ENCODE measurements around the gene EIF5B.

The EIF5B gene

GRCh38 chr2:99373144-99373543 lies 36.0 kb downstream of the EIF5B start:
- DNase-seq (ENCODE audit: low read depth), result no peak

DNA sequence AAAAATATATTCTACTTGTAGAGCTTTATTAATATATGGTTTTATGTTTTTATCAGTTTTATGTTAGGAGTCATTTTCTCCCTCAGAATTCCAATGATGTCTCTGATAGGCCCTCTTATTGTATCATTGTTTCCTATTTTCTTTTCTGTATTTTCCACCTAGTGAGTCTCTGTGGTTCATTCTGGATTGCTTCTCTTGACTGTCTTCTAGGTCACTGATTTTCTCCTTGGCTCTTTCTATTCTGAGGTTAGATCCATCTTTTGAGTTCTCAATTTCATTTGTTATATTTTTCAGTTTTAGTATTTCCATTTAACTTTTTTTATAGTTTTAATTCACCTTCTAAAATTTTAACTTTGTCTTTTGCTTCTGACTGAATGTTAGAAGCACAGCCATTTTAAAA lies 37.6 kb downstream of the EIF5B start:
- DNase-seq (ENCODE audit: low read depth), result no peak

DNA sequence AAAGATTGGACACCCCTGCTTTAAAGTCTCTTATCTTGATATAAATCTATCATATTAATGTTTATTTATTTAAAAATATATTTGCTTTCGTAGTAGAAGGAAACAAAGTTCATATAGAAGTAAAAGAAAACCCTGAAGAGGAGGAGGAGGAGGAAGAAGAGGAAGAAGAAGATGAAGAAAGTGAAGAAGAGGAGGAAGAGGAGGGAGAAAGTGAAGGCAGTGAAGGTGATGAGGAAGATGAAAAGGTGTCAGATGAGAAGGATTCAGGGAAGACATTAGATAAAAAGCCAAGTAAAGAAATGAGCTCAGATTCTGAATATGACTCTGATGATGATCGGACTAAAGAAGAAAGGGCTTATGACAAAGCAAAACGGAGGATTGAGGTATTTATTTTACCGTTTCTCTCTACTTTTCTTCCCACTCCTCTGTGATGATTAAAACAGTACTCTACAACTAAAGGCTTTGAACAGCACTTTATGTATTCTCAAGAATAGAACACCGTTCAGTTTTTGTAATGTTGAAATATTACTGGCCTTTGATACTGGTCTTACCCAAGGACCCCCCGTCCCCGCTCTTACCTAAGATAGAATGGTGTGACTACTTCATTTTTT lies 39.2 kb downstream of the EIF5B start:
- DNase-seq (ENCODE audit: low read depth), result no peak

DNA sequence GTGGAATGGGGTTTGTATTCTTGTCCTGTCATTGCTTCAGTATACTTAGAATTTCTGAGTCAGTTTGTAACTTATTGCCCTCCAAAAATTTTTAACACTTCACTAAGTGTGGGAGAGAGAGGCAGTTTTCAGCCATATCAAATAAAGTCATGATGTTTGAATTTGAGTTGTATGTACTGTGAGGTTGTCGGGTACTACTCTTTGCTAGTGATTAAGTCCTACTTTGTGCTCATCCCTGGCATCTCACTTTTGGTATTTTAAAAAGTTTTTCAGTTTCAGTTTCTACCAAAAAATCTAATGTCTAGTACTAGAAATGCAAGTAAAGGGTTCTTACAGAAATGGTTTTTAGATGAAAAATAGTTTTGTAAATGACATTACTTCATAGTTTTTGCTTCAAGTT lies 40.7 kb downstream of the EIF5B start:
- no peak for DNase-seq (ENCODE audit: low read depth)

DNA sequence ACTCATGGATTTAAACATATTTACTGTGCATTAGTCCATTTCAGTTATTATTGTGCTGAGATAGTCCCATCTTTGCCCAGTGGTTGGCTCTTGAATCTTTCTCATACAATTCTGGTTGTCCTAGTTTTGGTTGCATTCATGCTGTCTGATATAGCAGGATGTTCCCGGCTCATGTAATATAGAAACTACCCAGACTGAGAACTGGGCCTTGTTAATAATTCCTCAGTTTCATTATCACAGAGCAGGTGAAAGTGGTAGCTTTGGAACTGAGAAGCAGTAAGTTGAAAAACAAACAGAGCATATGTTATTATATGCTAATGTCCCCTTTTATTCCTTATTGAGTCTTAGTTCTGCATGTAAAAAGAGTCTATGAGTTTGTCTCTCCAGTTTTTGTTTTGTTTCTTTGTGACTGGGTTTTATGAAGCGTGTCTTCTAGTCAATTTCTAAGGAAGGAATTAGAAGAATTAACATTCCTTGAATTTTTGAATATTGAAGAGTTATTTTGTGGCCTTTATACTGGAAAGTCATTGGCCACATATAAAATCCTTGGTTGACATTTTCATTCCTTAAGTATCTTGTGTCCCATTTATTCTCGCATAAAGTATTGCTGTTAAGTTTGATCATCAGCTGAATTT lies 43.3 kb downstream of the EIF5B start:
- DNase-seq (ENCODE audit: low read depth), result no peak

GRCh38 chr2:99382143-99382542 lies 45.0 kb downstream of the EIF5B start:
- DNase-seq (ENCODE audit: low read depth), result no peak

DNA sequence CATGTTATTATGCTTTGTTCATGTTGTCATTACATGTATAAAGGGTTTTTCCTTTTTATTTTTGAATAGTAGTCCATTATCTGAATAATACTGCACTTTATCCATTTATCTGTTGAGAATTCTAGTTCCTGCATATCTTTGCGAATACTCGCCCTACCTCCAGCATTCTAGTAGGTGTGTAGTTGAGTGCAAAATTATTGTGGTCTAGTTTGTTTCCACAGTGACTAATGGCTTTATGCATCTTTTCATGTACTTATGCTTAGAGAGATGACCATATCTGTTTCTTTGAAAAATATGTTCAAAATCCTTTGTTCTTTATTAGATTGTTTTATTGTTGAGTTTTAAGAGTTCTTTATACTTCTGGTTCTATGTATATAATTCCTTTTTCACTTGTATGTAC lies 48.8 kb downstream of the EIF5B start:
- peak; percentile 36 for DNase-seq (ENCODE audit: low read depth)

- DNase-seq (ENCODE audit: low read depth), result no peak
Measured at GRCh38 chr2:99388892-99389291, 51.7 kb downstream of the EIF5B start.

DNA sequence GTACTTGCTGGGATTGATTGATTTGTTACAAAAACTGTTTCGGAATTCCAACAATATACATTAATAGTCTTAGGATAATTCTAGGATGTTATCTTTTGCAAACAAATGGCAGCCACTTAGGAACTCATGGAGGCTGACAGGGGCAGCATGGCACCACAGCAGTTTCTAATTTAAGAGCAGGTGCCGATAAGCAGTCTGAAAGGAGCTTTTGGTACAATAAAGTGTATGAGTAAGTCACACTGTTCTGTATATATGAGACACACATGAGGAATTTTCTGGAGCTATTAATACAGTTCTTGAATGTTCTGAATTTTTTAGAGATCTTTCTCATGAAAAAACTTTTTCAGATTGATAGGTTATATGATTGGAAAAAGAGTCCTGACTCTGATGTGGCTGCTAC lies 52.2 kb downstream of the EIF5B start:
- peak; percentile 32 for DNase-seq (ENCODE audit: low read depth)

- DNase-seq (ENCODE audit: low read depth), result no peak
Measured at GRCh38 chr2:99389946-99390345, 52.8 kb downstream of the EIF5B start.

DNA sequence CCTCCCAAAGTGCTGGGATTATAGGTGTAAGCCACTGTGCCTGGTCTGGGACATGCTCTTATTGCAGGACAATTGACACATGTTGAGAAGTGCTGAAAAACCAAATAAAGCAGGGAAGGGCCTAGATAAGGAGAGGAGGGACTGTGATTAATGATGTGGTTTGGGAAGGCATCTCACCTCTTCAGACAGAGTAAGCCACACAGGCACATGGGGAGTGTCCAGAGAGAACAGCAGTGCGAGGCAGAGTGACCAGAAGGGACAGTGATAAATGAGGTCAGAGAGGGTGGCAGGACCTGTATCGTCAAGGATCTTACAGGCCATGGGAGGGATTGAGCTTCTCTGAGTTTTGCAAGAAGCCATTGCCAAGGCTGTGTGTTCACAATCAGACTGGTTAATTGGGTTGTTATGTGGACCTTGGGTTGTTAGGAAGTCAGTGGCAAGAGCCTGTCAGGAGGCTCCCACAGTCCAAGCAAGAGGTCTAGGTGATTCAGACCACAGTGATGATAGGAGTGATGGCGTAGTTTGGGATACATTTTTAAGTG lies 58.5 kb downstream of the EIF5B start:
- no peak for DNase-seq (ENCODE audit: low read depth)

DNA sequence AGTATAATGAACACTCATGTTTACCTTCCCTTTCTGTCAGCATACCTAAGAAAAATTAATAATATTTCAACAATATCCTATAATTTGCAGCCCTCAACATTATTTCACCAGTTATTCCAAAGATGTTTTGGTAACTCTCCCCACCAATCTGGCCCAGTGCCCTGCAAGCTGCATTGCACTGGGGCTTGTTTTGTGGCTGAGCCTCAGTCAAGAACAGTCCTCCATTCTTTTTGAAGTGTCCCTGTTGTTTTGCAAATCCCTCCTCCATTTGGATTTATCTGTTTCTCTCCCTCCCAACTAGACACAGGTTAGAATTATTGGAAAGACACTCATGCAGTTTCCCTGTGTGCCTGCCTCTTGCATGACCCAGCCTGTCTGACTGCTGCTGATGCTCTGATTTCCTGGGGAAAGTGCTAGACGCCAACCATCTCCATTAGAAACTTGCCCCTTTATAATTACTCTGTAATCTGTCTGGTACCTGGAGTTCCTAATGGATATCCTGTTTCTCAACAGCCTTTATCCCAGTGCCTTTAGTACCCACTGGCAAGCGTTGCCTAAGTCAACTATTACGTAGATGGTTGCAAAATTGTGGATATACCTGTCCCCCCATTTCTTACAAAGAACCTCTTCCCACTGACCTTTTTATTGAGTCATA lies 60.2 kb downstream of the EIF5B start:
- DNase-seq (ENCODE audit: low read depth), result no peak

DNA sequence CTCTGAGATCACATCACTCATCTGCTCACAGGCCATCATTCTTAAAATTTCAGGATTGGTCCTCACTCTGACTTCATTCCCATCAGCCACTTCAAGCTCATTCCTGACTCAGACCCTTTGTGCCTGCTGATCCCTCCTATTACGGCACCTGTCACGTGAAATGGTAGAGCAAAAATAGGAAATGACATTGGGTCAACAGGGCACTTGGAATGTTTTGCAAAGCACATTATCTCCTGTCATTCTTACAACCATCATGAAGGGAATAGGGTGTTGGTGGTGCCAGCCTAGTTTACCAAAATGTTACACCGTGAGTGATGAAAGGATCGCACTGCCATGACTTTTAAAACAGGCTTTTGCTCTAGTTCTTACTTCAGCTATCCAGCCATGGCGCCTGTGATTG lies 61.1 kb downstream of the EIF5B start:
- no peak for DNase-seq (ENCODE audit: low read depth)

DNA sequence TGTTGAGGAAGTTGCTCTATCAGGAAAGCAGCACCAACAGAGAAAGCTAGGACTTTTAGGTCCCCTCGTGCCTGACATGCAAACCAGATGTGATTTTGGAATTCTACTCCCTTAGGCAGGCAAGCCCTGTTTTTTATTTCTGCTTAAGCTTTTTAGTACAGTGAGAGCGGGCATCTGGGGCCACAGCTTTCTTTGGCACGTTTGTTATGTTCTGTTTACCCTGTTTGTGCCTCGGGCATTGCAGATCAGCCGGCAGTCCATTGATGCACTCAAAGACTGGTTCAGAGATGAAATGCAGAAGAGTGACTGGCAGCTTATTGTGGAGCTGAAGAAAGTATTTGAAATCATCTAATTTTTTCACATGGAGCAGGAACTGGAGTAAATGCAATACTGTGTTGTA lies 61.9 kb downstream of the EIF5B start:
- no peak for DNase-seq (ENCODE audit: low read depth)

- DNase-seq (ENCODE audit: low read depth), result no peak
Measured at GRCh38 chr2:99399795-99400194, 62.6 kb downstream of the EIF5B start.

GRCh38 chr2:99401841-99402240 lies 64.7 kb downstream of the EIF5B start:
- no peak for DNase-seq (ENCODE audit: low read depth)

DNA sequence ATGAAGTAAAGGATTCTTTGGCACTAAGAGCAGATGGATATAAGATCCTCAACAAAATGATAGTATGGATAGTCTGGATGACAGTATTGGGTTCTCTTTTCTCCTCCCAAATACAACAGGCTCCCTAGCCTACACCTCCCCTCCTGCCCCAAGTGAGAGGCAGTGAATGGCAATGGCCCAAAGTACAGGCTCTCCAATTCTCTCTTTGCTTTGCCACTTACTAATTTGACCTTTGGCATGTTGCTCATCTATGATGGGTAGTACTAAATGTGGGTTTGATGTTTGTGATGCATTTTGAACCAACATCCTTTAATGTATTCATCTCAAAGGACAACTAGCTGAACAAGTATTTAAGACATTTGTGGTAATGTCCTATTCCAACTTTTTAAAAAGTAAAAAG lies 65.9 kb downstream of the EIF5B start:
- no peak for DNase-seq (ENCODE audit: low read depth)

DNA sequence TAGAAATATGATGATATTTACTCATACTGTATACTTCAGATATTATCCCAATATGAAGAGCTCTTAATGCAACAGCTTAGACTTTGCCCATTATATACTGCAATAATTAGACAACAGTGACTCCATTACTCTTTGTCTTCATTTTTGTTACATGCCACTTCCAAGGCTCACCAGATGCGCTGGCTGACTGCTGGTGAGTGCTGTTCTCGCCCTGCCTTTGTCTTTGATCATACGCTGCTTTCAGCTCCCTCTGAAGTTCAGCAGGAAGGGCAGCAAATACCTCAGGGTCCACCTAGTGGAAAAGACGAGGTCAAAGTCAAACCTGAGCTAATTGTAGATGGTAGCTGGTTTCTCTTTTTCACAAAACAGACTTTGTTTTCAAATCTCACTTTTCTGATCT lies 66.3 kb downstream of the EIF5B start:
- no peak for DNase-seq (ENCODE audit: low read depth)

GRCh38 chr2:99404039-99404796 lies 67.0 kb downstream of the EIF5B start:
- DNase-seq (ENCODE audit: low read depth), result no peak

GRCh38 chr2:99404797-99405669 lies 67.8 kb downstream of the EIF5B start:
- DNase-seq (ENCODE audit: low read depth), result no peak

- DNase-seq (ENCODE audit: low read depth), result no peak
Measured at GRCh38 chr2:99406137-99406536, 68.9 kb downstream of the EIF5B start.

GRCh38 chr2:99410276-99410675 lies 73.1 kb downstream of the EIF5B start:
- DNase-seq (ENCODE audit: low read depth), result no peak
